ENCODE results near the gene DDIT4.
A peak's percentile ranks its signal among the peaks of the same experiment; 100 is the strongest.

Gene DDIT4

DNA sequence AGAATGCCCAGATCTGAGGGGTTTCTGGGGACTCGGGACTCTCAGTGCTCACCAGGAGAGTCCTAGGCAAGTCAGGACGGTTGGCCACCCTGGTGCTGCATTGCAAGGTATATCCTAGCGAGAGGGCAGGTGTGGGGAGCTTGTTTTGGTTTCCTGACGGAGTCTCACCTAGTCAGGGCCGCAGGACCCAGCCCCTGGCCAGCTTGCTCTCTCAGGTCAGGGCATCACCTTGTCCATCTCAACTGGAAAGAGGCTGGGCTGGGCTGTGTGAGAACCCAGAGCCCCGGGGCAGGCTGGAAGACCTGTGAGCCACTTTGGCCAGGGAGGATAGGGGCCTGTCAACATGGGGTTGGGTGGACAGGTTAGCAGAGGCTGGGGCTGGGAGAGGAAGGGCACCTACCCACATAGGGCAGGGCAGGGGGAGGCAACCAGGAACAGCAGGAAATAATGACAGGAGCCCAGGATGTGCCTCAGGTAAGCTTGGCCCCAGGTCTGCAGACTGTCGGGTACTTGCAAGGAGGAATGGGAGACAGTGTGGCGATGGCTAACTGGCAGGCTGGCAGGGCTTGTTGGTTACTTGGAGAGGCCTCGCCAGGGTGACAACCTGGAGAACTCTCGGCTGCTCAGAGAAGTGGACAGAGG is 49.5 kb downstream of the DDIT4 start:
- TF ChIP-seq GATA2 (IDR thresholded peaks at IDR 0.05; ENCODE audit: low read depth, low read length) (no peak), GATA3 (IDR thresholded peaks at IDR 0.05; ENCODE audit: low read depth, low read length) (no peak)

DNA sequence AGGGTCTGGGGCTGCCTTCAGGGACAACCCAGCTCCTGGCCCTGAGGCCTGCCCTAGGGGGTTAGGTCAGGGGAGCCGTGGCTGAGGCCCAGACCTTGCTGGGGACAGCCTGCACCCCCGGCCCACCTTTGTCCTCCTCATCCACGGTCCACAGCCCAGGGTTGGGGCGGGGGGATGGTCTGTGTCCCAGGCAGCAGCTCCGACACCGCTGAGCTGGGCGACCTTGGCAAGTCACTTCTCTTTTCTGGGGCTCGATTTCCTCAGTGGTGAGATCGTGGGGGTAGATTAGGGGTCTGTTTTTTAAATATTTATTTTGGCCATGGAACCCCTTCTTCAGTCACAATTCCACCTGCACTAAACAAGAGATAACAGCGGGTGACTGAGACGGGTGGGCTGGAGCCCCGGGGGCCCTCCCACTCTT is 50.1 kb downstream of the DDIT4 start:
- TF ChIP-seq GATA3 (IDR thresholded peaks at IDR 0.05; ENCODE audit: low read depth, low read length) (no peak), GATA2 (IDR thresholded peaks at IDR 0.05; ENCODE audit: low read depth, low read length) (peak; percentile 47)
